CD4-positive, alpha-beta T cell treated with Interleukin-1 beta for 1 hour (primary cell): ENCODE results near the gene CMSS1.

ENCODE experiments used
- DNase-seq, 2 donors: peaks; one replicate each; pipeline ENCODE4 v3.0.0-alpha.2; 2020 to 2022

The CMSS1 gene

DNA sequence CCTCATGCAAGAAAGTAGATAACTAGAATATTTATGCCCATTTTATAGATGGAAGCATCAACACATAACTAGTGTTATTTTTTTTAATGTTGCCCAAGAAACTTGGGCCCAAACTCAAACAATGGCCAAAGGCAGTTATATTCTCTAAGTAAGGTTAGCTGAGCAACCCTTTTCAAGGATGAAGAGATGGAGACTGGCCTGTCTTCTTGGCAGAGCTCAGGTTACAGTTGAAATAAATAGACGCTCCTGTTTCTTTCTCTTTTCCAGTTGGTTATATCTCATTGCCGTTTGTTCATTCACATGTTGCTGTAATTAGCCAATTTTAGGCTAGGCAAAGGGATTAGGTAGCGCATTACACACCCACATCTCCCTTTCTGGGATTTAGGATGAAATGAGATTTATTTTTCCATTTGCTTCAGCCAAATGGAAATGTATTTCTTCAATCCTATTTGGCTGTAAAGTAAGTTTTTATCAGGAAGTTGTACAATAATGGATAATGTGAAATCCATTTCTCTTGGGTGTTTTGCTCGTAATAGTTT is 93.2 kb downstream of the CMSS1 start:
- no peak for DNase-seq

DNA sequence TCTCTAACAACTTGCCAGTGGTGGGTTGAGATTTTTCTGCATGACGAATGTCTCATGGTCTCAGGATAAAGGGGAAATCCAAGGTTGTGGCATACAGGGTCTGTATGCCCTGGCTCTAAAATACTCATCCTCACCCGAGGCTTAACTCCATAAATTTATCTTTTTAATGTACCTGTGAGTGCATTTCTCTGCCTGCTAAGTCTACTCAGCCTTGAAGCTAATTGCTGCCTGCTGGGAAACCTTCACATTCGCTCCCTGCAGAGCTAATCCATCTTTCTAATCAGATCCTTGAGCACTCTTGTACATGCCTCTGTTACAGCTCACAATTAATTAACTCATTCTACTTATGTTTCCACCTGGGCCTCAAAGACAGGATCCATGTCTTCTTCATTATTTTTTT is 93.8 kb downstream of the CMSS1 start:
- DNase-seq = no peak

DNA sequence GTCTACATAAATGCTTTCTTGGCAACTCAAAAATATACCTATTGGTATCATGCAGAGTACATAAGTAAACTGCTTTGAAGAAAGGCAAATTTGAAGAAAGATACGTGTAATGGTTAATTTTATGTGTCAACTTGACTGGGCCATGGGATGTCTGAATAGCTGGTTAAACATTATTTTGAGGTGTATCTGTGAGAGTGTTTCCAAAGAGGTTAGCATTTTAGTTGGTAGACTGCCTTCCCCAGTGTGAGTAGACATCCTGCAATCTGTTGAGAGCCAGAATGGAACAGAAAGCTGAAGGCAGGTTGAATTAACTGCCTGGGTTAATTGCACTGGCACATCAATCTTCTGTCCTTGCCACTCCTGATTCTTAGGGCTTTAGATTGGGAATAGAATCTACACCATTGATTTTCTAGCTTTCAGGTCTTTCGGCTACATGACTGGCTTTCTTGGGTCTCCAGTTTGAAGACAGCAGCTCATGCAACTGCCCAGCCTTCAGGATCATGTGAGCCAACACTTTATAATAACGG is 98.3 kb downstream of the CMSS1 start:
- no peak for DNase-seq

- no peak for DNase-seq
These were observed 101.1 kb downstream of the CMSS1 start for GRCh38 chr3:99918715-99919114.

- no peak for DNase-seq
These were observed 102.0 kb downstream of the CMSS1 start for GRCh38 chr3:99919694-99920093.

DNA sequence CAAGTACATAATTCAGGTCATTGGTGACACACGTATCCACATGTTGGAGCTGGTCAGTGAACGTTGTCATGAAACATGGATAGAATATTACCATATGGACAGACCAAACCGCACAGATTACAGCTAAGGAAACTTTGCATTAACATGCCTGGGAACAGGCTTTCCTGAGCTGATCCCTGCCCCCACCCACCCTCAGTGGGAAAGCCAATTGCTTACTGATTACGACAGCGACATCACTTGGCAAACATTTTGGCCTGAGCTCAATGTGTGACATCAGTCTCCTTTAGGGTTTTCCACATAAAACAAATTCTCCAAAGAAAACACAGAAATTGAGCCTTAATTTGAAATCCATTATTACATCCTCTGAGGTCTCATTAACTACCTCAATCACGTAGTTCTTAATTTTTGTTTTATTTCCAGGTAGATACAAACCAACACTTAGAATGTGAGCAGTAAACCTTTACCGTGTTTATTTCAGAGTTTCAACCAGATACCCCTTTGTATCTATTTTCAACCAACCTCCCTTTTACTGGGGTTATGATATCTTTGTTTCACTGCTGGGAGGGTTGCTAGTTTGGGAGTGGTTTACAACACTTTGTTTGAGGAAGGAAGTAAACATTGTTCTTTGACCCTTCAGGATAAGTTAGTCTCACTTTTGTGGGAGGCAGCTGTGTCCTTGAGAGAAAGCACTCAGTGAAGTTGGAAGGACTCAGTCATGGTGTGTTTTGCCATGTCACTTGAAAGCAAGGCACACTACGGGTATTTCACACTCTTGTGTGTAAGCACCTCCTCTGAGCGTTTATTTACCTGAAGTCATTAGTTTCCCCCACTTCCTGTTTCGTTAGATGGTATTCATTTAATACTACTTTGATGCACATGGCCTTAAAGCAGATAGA is 103.1 kb downstream of the CMSS1 start:
- no peak for DNase-seq

DNA sequence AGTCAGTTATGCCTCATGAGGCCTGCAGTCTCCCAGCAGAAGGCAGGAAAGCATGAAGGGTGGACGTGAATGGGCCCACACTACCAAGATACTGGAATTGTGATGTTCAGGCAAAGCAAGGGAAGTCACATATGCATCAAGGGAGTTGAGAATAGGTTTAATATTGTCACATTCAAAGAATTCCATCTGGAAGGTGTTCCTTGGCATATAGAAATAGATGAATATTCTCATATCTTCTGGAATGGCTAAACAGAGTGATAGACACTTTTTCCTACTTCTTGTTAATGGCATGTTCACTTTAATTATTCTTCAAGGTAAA is 103.7 kb downstream of the CMSS1 start:
- no peak for DNase-seq

GRCh38 chr3:99921986-99922385 is 104.3 kb downstream of the CMSS1 start:
- DNase-seq = no peak

- no peak for DNase-seq
These were observed 106.2 kb downstream of the CMSS1 start for GRCh38 chr3:99923873-99924272.

DNA sequence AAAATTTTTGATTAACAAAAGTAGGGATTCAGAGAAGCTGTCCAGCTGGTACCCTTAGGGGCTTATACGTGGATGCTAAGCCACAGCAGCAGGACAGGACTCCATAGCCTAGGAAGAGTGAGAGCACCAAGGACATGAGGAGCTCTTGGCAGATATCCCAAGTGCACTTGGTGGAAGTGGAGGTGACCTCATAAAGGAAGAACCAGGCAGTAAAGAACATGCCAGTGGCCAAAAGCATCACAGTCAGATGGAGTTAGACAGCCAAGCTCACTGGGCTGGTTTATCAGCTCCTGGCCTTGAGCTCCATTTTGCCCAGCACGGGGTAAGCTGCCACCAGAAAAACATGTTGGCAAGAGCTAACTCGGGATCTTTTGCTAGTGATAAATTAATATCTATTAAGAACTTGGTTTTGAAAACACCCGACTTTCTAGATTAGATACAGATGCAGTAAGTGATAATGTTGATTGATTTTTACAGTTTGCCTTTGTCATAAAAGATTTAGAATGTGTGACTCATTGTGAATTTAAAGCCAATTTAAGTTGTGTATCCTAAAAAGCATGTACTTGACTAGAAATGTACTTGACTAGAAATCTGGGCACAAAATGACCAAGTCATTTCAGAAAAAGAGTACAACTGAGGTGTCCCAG is 108.0 kb downstream of the CMSS1 start:
- no peak for DNase-seq

DNA sequence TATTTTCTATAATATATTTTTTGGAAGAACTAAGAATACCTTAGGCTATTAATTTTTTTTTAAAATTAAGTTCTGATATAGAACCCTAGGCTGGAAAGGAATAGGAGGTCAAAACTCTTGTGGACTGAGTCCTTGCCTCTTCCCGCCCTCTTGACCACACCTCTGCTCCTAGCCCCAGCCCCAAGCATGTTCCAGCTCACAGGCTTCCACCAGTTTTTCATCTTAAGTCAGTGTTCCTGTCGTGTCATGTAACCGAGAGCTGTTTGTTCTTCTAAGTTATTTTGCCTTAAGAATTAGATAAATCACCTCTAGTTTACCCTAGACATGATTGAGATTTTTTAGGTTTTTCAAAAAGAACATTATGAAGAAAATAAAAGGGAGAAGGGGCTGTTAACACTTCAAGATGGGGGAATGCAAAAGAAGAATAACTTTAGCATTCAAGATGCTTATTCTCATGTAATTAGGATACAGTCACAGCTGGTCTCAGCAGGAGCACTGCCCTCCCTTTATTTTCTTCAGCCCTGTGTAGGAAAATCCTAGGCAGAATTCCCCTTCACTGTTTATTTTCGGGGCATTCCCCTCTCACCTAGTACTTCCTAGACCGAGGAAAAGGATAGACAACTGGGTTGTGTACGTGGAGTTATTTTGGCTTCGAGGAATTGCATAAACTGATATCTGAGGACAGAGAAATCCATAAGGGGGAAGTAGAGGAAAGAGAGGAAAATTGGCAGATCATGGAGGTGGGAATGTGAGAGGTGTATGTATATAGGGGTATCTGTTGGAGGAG is 110.2 kb downstream of the CMSS1 start:
- DNase-seq = no peak

DNA sequence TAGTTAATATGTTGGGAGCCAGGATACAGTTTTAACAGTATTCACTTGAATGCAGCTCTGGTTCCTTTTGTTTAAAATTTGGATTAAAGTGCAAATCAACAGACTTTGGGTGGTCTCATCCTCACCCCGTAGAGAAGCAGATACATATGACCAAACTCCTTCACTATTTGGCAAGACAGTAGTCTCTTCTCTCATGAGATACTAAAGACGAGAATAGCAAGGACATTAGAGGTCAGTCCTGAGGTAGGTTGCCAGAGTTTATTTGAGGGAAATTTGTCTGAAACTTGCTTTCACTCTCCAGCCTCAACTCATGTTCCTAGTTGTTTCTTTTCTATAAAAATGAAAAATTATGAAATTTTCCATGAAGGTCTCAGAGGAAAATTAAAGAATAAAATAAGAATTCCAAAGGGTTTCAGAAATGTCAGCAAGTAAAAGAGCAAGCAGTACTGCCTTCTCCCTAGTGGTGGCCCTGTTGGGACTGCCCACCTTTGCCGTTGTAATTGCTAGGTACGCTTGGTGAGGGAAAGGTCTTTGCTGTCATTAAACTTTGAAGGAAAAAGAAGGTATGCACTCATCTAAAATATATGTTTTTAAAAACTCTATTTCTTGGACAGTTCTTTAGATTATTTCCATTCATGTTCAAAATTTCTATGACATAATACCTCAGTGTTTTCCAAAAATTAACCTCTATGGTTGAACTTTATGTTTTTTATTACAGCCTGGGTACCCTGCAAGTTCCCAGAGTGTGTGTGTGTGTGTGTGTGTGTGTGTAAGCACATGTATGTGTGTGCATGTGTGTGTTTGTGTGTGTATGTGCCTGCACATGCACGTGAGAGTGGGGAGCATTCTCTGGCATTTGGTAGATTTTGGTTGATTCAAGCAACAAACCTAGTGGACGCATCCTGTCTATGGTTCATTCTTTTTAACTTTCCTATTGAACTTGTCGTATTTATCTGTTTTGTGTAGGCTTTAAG is 111.4 kb downstream of the CMSS1 start:
- DNase-seq = no peak

- DNase-seq = no peak
These were observed 112.1 kb downstream of the CMSS1 start for GRCh38 chr3:99929745-99930139.

- DNase-seq = no peak
These were observed 113.4 kb downstream of the CMSS1 start for GRCh38 chr3:99931059-99931458.

DNA sequence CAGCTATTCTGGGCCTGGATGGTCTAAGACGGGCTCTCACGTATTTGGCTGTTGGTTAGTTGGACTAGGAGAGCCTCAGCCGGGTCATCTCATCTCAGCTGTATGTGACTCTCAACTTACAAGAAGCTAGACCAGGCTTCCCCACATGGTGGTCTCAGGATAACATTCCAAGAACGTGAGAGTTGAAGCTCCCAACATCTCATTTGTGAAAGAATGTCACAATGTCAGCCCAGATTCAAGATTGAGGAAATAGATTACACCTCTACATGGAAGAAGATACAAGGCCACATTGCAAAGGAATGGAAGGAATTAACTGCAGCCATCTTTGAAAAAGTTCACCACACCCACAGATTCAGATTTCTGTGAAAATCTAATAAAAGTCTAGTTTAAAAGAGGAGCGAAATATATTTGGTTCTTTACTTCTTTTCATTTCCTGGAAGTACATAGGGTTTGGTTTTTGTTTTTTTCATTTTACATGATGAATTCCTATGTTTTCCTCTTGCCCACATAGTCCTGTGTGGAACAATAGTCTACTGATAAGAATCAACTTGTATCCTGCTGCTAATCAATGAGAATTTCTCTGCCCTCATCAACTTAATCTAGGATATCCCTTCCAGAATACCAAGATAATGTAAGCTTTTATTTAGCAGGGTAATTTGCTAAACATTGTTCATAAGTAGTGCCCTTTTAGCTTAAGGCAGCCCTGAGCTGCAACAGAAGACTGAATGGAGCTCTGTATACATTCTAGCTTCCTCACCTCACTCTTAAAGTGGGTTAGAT is 116.5 kb downstream of the CMSS1 start:
- no peak for DNase-seq

- no peak for DNase-seq
These were observed 117.5 kb downstream of the CMSS1 start for GRCh38 chr3:99934975-99935797.

- no peak for DNase-seq
These were observed 120.7 kb downstream of the CMSS1 start for GRCh38 chr3:99938270-99938911.

DNA sequence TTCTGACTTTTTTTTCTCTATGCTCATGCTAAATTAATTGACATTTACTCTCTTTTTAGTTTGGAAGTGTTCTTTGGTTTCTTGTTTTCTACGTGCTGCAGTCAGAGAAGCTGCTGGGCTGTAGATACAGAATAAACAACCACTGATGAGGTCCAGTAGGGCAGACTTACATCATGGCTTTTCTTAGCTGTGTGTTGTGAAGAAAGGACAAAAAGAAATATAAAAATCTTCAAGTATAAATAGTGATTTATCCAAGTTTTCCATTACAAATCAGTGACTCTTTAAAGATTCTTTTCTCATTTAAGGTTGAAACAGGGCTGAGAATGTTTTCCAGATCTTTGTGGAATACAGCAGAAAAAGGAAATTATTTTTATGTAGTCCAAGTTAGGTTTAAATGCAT is 122.2 kb downstream of the CMSS1 start:
- no peak for DNase-seq

GRCh38 chr3:99940350-99940749 is 122.7 kb downstream of the CMSS1 start:
- DNase-seq = no peak

DNA sequence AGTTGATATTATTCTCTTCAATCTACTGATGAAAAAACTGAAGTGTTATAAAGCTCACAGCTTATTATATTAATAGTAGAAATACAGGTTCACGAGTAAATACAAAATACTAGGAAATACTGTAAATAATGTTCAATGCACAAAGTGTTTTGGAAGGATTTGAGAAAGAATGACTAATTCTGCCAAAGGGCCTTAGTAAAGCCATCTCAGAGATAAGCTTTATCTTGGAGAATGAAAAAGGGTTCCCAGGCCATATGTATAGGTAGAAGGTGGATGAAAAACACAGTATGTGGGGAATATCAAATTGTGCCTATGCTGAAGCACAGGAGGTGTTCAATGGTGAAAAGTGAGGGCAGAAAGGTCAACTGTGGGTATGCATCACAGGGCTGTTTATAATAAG is 123.5 kb downstream of the CMSS1 start:
- DNase-seq = no peak
